Cerebellar cortex (tissue), 1 donor: ENCODE results near the gene BRF1.
"Not testable (repeated sequence)": the region's sequence is repeated elsewhere in the genome, so short reads cannot be mapped to it uniquely, and the experiment has no call there.

ENCODE experiments used
- DNase-seq: peaks from one replicate; pipeline ENCODE4 v3.0.0-alpha.2; 2015; ENCODE audit warnings: low spot score

Gene BRF1

GRCh38 chr14:105315941-105316576 lies 15.3 kb upstream of the BRF1 start:
- DNase-seq, result no peak

GRCh38 chr14:105315211-105315721 lies 14.5 kb upstream of the BRF1 start:
- DNase-seq, result no peak

GRCh38 chr14:105314287-105315200 lies 13.7 kb upstream of the BRF1 start, which contains the start of gene PACS2:
Gene PACS2, plus strand, starts transcription at chr14:105314748. Its CDS starts 171 bp downstream, at chr14:105314919.
- DNase-seq, result peak; percentile 66

- DNase-seq, result no peak
These were observed 12.8 kb upstream of the BRF1 start for GRCh38 chr14:105313381-105314286.

- no peak for DNase-seq
These were observed 12.2 kb upstream of the BRF1 start for GRCh38 chr14:105312973-105313372.

GRCh38 chr14:105311838-105312237 lies 11.0 kb upstream of the BRF1 start:
- DNase-seq, result no peak

- no peak for DNase-seq
These were observed 8.6 kb upstream of the BRF1 start for GRCh38 chr14:105309371-105309770.

GRCh38 chr14:105307052-105307727 lies 6.4 kb upstream of the BRF1 start:
- no peak for DNase-seq

GRCh38 chr14:105305791-105306190 lies 5.0 kb upstream of the BRF1 start:
- DNase-seq, result no peak

GRCh38 chr14:105305345-105305744 lies 4.5 kb upstream of the BRF1 start:
- DNase-seq, result no peak

GRCh38 chr14:105304565-105304964 lies 3.8 kb upstream of the BRF1 start:
- no peak for DNase-seq

GRCh38 chr14:105303949-105304348 lies 3.1 kb upstream of the BRF1 start:
- DNase-seq, result no peak

- not testable (repeated sequence) for DNase-seq
These were observed 1.1 kb upstream of the BRF1 start for GRCh38 chr14:105301915-105302249.

GRCh38 chr14:105301103-105301914 lies 508 bp upstream of the BRF1 start:
- peak; percentile 94 for DNase-seq

GRCh38 chr14:105299654-105300541 lies 903 bp downstream of the BRF1 start:
- DNase-seq, result no peak

GRCh38 chr14:105297311-105297710 lies 3.5 kb downstream of the BRF1 start:
- not testable (repeated sequence) for DNase-seq

- no peak for DNase-seq
These were observed 6.6 kb downstream of the BRF1 start for GRCh38 chr14:105294142-105294597.

- DNase-seq, result no peak
These were observed 7.7 kb downstream of the BRF1 start for GRCh38 chr14:105292826-105293711.
